SH-SY5Y (cell line): ENCODE measurements around the gene NDRG2.

ENCODE experiments used
- GATA2 ChIP-seq: IDR thresholded peaks from 2 replicates; pipeline ENCODE4 v1.6.1; 2011; ENCODE audit warnings: mild to moderate bottlenecking, low read depth, low read length
- GATA3 ChIP-seq: IDR thresholded peaks from 2 replicates; pipeline ENCODE4 v1.6.1; 2011; ENCODE audit warnings: low read depth, mild to moderate bottlenecking, low read length, moderate library complexity

Gene NDRG2

GRCh38 chr14:20988717-20989470 is 36.0 kb downstream of the NDRG2 start:
- TF ChIP-seq GATA3 (no peak), GATA2 (no peak)

GRCh38 chr14:20986811-20987210 is 38.0 kb downstream of the NDRG2 start:
- TF ChIP-seq GATA2, result no peak
- no peak for TF ChIP-seq GATA3

GRCh38 chr14:20982646-20983369 is 42.1 kb downstream of the NDRG2 start:
- no peak for TF ChIP-seq GATA2
- TF ChIP-seq GATA3, result no peak

GRCh38 chr14:20980906-20981305 is 44.0 kb downstream of the NDRG2 start:
- TF ChIP-seq GATA3 (no peak), GATA2 (no peak)

GRCh38 chr14:20978687-20979086 is 46.2 kb downstream of the NDRG2 start:
- no peak for TF ChIP-seq GATA3
- TF ChIP-seq GATA2, result no peak

GRCh38 chr14:20976291-20976690 is 48.6 kb downstream of the NDRG2 start:
- TF ChIP-seq GATA3, result no peak
- no peak for TF ChIP-seq GATA2

GRCh38 chr14:20973501-20973900 is 51.4 kb downstream of the NDRG2 start:
- no peak for TF ChIP-seq GATA3
- no peak for TF ChIP-seq GATA2

GRCh38 chr14:20971705-20972021 is 53.2 kb downstream of the NDRG2 start:
- no peak for TF ChIP-seq GATA2
- TF ChIP-seq GATA3, result no peak

GRCh38 chr14:20970983-20971704 is 53.7 kb downstream of the NDRG2 start:
- TF ChIP-seq GATA2 (no peak), GATA3 (no peak)

- TF ChIP-seq GATA2, result no peak
These were observed 54.2 kb downstream of the NDRG2 start for GRCh38 chr14:20970647-20970982.

GRCh38 chr14:20969336-20969735 is 55.5 kb downstream of the NDRG2 start:
- TF ChIP-seq GATA3, result no peak
- TF ChIP-seq GATA2, result no peak
